Suprapubic skin (tissue), 3 donors: ENCODE results near the gene USP54.

Experiments used
- CTCF ChIP-seq, 2 donors: fragments of 200-600 bp in 1 of 2; fragments of 450-650 bp in 1 of 2; sonication (generic) in 1 of 2; IDR thresholded peaks; one replicate each; pipeline ENCODE4 v1.5.1; 2016 to 2019; ENCODE audit warnings: antibody characterized with exemption in 2 of 2, mild to moderate bottlenecking in 1 of 2, moderate library complexity in 1 of 2
- EP300 ChIP-seq: sonication (generic); formaldehyde crosslinking; IDR thresholded peaks from one replicate; pipeline ENCODE4 v1.6.1; 2017; ENCODE audit warnings: antibody characterized with exemption
- POLR2A ChIP-seq, 2 donors: fragments of 450-650 bp; IDR thresholded peaks; one replicate each; pipeline ENCODE4 v1.6.1; 2017; ENCODE audit warnings: antibody characterized with exemption in 2 of 2, mild to moderate bottlenecking in 2 of 2, moderate library complexity in 2 of 2

DNA sequence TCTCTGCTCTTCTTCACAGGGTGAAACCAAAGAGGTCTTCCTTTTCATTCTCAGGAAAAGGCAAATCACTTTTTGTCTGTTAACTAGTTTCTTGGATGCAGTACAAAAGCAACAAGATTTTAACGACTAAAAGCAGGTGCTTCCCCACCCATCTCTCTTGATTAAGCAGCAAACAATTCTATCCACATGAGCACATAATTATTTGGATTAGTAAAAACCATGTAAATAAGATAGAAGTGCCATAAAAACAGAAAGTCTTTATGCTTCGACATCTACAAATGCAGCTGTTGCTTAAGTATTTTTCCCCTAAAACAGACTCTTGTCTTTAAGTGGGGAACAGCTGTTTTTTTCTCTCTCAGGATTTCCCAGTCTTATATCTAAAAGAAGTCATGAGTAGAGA is 37.4 kb downstream of the USP54 start:
- TF ChIP-seq CTCF (IDR thresholded peaks at IDR 0.05) (no peak), POLR2A (IDR thresholded peaks at IDR 0.05) (no peak), EP300 (no peak)
